ENCODE results near the gene TSPAN1. TPM values are rescaled to one million over a fixed set of nuclear protein-coding genes. Genes with fewer than 3 reads are reported as not detected.

TSPAN1 gene
- total and polyA plus RNA-seq, 10 of the 15 experiments (the other 5 are each of a cell fraction or from before 2014, with no cell fraction given) = 0.08 to 0.29 (median 0.23) TPM; not detected in 5

- TF ChIP-seq PKNOX1 (IDR thresholded peaks at IDR 0.05) (peak; percentile 61; the same call in 1 of the 2 replicates), ZNF592 (IDR thresholded peaks at IDR 0.05) (no peak), MEF2B (IDR thresholded peaks at IDR 0.05; ENCODE audit: partially characterized antibody, poor library complexity, severe bottlenecking) (peak; percentile 37), TARDBP (IDR thresholded peaks at IDR 0.05; ENCODE audit: borderline replicate concordance) (no peak), ATF7 (IDR thresholded peaks at IDR 0.05; ENCODE audit: low read depth) (peak; percentile 94), CTCF (IDR thresholded peaks at IDR 0.05 in 2 of 3, conservative IDR thresholded peaks at IDR 0.05 in 1 of 3; ENCODE audit: control insufficient read depth in 2 of 3, extremely low read depth in 1 of 3, insufficient read depth in 1 of 3, low read depth in 3 of 3, low read length in 3 of 3) (peak in 1 of 3 experiments; percentile 18; a peak in 1 of 6 replicates), HDAC6 (IDR thresholded peaks at IDR 0.05; ENCODE audit: unreplicated experiment) (no peak), CBFB (IDR thresholded peaks at IDR 0.05; ENCODE audit: low read depth) (no peak), SIN3A (IDR thresholded peaks at IDR 0.05; ENCODE audit: low read depth, low read length) (no peak), ATF2 (IDR thresholded peaks at IDR 0.05; ENCODE audit: low read length) (peak; percentile 81), CEBPZ (IDR thresholded peaks at IDR 0.05; ENCODE audit: low read depth, low read length) (no peak), RAD51 (IDR thresholded peaks at IDR 0.05) (no peak), CHD4 (IDR thresholded peaks at IDR 0.05) (no peak), YY1 (IDR thresholded peaks at IDR 0.05; ENCODE audit: low read depth, low read length) (no peak), CBX5 (IDR thresholded peaks at IDR 0.05; ENCODE audit: low read depth) (no peak)
Measured at GRCh38 chr1:46173361-46173856, 1.5 kb upstream of the TSPAN1 start (continued).
